Occipital lobe (tissue), 2 donors: ENCODE results near the gene CYTH4. TPM values are rescaled to one million over a fixed set of nuclear protein-coding genes. Genes with fewer than 3 reads are reported as not detected.

ENCODE experiments used
- DNase-seq: peaks from one replicate; lab custom pipeline; 2025; lab: John Stamatoyannopoulos, UW
- total RNA-seq: library from RNA; depleted of rRNA; stranded (reverse); fragments of >200 nt; gene quantifications from one replicate; pipeline ENCODE4 v1.2.3, GENCODE V29; 2014

The CYTH4 gene
- total RNA-seq, 1 donor from 2014 or later: 2.3 TPM

DNA sequence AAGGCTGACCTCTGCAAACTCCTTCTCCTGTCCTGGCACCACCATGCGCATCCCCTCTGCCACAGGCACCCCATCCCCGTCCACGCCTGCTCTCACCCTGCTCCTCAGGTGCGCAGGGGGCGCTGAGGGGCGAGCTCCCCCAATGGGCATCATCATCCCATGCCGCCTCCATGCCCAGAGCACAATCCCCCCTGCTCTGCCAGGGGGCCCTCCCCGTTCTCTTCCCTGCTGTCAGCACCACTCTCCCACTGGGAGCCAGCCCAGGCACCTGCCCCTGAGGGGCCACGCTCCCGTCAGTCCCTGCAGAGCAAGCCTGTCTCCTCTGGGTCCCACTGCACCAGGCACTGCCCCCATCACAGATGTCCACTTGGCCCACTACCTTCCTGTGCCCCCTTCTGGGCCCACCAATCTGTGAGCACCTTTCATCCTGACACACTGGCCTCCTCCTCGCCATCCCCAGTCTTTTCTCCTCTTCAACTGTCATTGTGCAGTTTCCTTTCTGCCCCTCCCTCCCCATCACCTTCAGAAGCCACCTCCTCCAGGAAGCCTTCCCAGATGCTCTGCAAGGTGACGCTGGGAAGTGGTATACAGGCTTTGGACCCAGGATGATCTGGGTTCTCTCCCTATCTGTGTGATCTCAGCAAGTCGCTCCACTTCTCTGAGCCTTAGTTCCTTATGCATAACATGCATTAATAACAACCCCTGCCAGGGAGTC lies 62.6 kb downstream of the CYTH4 start:
- DNase-seq: no peak

GRCh38 chr22:37345863-37346504 lies 63.7 kb downstream of the CYTH4 start:
- DNase-seq: no peak

DNA sequence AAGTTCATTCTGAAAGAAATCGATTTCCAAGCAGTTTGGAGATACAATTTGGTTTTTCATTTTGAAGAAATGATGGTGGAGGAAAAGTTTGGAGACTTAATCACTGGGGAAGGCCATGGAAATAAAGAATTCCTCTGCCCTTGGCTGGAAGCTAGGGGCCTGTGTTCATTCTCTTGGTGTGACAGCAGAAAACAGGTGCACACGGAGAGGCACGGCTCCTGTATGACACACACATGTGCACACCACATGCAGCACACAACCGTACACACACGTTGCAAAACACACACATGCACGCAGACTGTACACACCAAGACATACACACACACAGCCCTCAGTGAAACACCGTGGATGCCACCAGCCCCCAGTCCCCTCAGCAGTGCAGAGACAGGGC lies 64.2 kb downstream of the CYTH4 start:
- no peak for DNase-seq

- no peak for DNase-seq
Observed at GRCh38 chr22:37349043-37349814, 66.9 kb downstream of the CYTH4 start.

DNA sequence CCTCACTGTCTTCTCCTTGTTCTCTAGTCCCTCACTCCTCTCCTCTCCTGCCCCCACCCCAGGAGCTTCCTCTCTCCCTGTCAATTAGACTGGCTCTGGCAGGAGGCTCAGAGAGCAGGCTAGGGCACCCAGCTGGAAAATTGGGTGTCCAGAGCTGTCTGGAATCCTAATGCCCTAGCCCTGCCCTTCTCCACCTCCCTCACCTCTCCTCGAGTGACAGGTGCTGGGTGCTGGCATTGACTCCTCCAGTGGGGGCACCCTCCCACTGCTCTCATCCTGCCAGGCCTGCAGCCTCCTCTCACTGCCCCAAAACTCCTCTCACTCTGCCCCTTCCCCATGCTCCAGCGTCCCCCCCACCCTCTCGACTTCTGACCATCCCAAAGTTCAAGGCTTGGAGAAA lies 68.9 kb downstream of the CYTH4 start:
- no peak for DNase-seq

GRCh38 chr22:37352481-37352880 lies 70.2 kb downstream of the CYTH4 start:
- no peak for DNase-seq

DNA sequence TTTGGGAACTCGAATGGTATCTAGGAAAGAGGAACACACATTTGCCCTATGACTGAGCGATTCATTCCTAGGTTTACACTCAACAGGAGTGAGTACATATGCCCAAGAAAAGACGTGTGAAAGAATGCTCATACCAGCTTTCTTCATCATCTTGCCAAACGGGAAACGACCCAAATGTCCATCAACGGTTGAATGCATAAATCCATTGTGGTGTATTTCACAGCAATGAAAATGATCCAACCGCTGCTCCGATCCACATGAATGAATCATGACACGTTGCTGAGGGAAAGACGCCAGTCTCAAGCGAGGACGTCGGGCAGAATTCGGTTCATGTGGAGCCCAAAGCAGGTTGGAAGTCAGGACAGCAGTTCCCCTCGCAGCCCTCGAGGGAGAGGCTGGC lies 71.5 kb downstream of the CYTH4 start:
- no peak for DNase-seq

DNA sequence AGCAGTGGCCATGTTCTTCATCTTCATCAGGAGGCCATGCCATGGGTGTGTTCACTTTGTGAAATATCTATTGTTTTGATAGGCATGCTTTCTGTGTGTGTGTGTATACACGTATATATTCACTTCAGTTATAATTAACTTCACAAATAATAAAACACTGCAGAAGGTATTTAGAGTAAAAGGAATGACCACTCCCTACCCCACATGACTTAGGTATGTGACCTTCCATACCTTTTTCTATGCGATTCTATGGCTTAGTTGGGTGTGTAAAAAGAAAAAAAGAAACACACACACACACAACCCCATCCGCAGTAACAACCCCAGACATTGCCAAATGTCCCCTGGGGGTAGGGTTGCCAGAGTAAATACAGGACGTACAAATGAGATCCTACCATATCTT lies 72.0 kb downstream of the CYTH4 start:
- DNase-seq: no peak

DNA sequence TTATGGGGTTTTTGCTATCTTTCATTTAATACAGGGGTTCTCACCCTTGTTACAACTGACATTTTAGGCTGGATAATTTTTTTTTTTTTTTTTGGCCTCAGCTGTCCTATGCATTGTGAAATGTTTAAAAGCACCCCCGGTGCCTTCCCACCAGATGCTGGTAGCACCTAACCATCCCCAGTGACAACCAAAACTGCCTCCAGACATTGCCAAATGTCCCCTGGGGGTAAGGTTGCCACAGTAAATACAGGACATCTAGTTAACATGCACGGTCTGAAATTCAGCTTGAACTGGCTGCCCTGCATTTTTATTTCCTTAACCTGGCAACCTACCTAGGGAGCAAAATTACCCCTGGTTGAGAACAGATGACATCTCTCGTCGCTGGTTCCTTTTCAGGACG lies 72.4 kb downstream of the CYTH4 start:
- DNase-seq: no peak

DNA sequence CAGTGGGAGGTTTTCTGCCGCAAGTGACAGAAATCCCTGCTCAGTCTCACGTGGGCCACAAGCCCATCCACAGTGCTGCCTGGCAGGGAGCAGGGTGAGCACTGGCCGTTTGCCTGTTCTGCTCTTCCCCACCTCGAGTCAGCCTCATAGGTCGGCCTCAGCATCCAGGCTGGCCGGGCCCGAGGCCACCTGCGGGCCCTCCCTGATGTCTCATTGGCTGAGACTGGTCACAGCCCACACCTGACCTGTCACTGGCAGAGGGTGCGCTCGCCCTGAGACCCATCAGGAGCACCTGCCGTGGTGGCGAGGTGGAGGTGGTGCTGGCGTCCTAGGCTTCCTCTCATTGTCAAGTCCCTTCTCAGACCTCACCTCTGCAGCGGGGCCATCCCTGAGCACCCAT lies 72.9 kb downstream of the CYTH4 start:
- no peak for DNase-seq

DNA sequence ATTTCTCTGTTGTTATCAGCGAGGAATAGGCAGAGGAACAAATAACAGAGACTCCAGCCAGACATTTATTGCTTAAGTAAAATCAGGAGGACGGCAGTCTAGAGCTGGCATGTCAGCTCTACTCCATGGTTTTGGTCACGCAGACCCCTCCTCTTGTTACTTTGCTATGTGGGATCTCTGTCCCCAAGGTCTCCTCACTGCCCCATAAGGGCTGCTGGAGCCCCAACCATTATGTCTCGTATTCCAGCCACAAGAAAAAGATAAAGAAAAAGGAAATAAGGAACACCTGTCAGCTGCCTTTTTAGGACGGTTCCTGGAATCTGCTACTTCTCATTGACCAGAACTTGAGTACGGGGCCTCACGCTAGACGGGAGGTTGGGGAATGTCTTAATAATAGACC lies 74.6 kb downstream of the CYTH4 start:
- no peak for DNase-seq

DNA sequence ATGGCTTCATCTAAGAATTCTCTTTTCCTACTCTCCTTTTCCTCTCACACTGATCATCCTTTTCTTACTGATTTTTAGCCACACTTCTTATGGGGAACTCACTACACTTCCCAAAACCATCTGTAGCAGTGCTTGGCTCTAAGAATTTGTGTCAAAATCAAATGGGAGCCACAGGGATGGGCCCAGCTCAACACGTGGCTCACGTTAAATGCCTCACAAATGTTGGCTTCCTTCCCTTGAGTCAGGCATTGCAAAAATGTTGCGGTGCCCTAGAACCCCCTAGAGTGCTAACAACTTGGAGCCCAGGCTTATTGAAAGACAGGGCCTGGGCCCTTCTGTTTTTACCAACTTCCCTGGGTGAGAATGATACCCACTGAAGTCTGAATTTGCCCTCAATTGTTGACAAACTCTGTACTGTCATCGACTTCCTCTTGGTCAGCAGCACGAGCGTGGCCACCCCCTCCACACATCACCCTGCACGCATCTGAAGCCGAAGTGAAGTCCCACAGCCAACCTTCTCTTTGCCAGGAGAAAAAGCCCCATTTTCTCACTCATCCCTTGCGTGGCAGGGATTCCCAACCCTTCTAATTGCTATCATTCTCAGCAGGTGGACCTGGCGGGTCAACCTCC lies 75.3 kb downstream of the CYTH4 start:
- no peak for DNase-seq

DNA sequence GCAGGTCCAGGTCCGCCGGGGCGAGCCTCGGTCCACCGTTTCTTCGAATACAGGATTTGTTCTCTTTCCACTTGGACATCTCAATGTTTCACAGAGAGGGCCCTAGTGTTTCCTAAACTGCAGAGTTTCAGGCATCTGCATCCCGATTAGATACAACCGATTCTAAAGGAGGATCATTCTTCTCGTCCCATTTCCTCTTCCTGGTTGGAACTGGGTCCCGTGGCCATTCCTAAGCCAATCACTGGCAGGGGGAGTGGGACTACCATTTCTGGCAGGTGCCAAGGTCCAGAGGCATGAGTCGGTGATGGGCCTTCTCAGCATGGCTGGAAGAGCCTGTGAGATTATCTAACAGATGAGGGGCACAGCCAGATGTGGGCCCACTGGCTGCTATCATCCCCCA lies 76.1 kb downstream of the CYTH4 start:
- no peak for DNase-seq

GRCh38 chr22:37358917-37359316 lies 76.6 kb downstream of the CYTH4 start:
- DNase-seq: no peak

- DNase-seq: no peak
Observed at GRCh38 chr22:37362621-37363020, 80.3 kb downstream of the CYTH4 start.

DNA sequence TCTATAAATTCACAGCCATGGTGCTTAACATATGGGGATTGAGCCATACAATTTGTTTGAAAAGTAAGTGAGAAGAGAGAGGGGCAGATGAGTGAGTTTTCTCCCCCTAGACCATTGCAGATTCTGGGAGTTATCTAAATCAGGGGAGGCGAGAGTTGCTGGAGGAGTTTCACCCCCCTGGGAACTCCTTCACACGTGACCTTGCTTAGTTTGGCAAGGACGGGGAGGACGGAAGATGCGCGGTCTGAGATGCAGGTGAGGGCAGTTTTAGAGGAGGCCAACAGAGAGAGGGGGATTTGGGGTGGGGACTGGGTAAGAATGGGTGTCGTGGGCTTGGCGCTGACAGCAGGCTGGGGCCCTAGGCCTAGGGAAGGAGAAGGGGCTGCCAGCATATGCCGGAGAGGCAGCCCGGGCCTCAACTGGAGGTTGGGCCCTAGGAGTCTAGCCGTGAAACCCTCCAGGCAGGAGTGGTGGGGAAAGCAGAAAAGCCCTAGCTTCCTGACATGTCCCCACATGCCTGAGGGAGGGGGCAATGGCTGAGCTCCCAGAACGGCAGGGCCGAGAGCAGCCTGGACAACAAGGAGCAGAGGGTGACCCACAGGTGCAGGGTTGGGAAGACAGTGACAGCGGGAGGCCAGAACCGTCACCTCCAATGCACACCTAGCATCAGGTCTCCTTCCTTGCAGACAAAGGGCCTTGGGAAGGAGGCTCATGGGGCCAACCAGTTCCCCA lies 81.1 kb downstream of the CYTH4 start:
- DNase-seq: no peak

Other genes with a start within 250 kb of the CYTH4 start
- 22.6 TPM for gene KCTD17, start 230.8 kb upstream of the CYTH4 start, total RNA-seq
- not detected for gene TMPRSS6, start 172.8 kb upstream of the CYTH4 start, total RNA-seq
- gene IL2RB, start 132.6 kb upstream of the CYTH4 start, total RNA-seq: not detected
- gene C1QTNF6, start 94.3 kb upstream of the CYTH4 start, total RNA-seq: 5.3 TPM
- not detected for gene SSTR3, start 70.0 kb upstream of the CYTH4 start, total RNA-seq
- gene RAC2, start 38.2 kb upstream of the CYTH4 start, total RNA-seq: not detected
- 14.7 TPM for gene ELFN2, start 145.0 kb downstream of the CYTH4 start, total RNA-seq
- gene MFNG, start 203.9 kb downstream of the CYTH4 start, total RNA-seq: 3.9 TPM
- 2.0 TPM for gene CARD10, start 236.9 kb downstream of the CYTH4 start, total RNA-seq